GM13976 (cell line): ENCODE data around the gene CTNNA2.

ENCODE experiments used
- DNase-seq: peaks from one replicate; pipeline ENCODE4 v3.0.0; 2012; ENCODE audit warnings: low spot score
- in situ Hi-C: fragments of 300-500 bp; cut with MboI; formaldehyde crosslinking; loops from one replicate; pipeline ENCODE4 v1.12.0; 2022; ENCODE audit warnings: low sequenced_read_pairs, mixed read lengths, inconsistent platforms; ENCODE audit not compliant: unreplicated experiment
- TF ChIP-seq, protein P1 (sequence below): IDR thresholded peaks from 2 replicates; pipeline ENCODE4 v1.5.1; 2012; ENCODE audit warnings: borderline replicate concordance, mild to moderate bottlenecking; ENCODE audit not compliant: insufficient read depth; ENCODE audit errors: extremely low read depth, missing control alignments, control extremely low read depth

CTNNA2 gene

DNA sequence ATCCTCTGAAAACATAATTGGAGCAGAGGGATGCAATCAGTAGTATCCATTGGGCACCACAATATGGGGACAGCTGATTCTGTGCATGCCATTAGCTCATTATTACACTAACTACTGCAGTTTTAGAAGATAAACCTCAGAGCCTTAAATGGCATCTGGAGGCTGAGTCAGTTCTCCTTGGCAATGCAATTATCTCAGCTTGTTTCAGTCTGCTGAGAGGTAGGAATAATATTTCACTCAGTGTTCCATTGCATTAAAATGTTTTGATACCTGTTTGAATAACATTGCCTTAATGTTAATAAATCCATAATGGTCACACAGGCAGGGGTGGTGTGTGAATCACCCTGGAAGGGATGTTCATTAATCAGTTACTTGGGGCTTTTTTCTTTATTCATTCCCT lies 482.1 kb downstream of the CTNNA2 start:
- in situ Hi-C loops: no loop called here
- no peak for DNase-seq
- TF ChIP-seq, protein P1, sequence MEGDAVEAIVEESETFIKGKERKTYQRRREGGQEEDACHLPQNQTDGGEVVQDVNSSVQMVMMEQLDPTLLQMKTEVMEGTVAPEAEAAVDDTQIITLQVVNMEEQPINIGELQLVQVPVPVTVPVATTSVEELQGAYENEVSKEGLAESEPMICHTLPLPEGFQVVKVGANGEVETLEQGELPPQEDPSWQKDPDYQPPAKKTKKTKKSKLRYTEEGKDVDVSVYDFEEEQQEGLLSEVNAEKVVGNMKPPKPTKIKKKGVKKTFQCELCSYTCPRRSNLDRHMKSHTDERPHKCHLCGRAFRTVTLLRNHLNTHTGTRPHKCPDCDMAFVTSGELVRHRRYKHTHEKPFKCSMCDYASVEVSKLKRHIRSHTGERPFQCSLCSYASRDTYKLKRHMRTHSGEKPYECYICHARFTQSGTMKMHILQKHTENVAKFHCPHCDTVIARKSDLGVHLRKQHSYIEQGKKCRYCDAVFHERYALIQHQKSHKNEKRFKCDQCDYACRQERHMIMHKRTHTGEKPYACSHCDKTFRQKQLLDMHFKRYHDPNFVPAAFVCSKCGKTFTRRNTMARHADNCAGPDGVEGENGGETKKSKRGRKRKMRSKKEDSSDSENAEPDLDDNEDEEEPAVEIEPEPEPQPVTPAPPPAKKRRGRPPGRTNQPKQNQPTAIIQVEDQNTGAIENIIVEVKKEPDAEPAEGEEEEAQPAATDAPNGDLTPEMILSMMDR: no peak

DNA sequence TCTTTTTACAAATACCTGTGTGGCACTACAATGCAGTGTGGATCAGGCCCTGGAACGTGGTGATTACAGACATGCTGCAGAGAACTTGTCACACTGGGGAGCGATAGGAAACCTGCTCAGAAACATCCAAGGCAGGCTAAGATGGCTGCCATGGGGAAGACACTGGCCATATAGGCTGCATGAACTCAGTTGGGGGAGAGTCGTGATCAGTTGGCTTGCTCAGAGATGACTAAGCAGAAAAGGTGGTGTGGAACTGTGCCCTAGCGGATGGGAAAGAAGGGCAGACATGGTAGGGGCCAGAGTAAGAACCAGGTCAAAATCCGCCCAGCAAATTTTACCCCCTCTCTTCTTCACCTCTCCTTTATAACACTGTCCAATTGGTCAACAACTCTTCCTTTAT lies 483.9 kb downstream of the CTNNA2 start:
- in situ Hi-C loops: no loop called here
- DNase-seq: no peak
- TF ChIP-seq, protein P1: no peak

DNA sequence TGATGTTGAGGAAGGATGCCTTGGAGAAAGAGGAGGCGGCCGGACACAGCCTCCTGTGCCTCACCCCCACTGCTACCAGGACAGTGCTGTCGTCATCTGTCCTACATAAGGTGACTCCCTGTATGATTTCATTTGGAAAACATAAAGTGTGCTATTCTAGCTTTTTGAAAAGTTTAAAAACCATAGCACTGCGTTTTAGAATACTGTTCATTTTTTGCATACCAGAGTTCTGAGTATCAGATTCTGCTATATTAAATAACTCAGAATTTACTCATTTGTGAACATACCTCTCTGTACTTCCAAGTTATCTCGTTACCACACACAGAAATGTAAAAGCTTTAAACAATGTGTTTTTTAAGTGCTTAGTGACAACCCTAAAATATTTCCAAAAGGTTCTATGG lies 488.9 kb downstream of the CTNNA2 start:
- in situ Hi-C loops: no loop called here
- no peak for DNase-seq
- TF ChIP-seq, protein P1: no peak

DNA sequence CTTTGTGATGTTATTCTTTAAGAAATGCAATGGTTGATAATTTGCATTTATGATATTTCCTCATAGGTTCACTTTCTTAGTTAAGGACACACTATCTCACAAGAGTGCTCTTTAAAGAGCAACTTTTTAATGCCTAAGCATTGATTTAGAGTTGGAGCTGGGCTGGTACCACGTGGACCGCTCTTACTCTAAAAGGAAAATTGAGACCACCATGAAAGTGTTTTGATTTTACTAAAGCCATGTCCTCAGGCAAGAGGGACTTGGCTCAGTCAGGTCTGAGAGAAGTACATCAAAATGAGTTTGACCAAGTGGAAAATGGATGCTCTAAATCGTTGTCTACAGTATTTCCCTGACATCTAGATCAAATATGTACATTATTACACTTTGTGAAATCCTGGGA lies 489.3 kb downstream of the CTNNA2 start:
- TF ChIP-seq, protein P1: no peak
- no peak for DNase-seq
- in situ Hi-C loops: no loop called here

DNA sequence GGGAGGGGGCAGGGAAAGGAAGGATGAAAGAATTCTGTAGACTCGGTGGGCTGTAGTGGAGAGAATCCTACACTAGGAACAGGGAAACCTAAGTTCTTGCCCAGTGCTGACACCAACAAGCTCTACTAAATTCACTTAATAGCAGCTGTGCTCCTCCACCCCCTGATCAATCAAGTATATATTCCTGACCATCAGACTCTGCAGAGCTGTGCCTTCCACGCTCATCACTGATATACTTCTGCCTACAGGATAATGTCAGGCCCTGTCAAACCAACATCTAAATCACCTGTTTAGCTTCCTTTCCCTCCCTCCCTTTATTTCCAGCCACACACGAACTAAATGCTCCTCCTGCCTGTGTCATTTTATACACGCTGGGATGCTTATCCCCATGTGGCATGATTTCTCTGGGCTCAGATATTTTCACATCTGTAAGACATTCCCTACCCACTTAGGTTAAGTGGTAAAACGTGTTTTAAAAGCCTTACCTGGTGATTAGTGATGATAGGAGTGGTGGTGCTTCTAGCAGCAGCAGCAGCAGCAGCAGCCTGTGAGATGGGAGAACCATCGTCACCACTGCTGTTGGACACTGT lies 489.8 kb downstream of the CTNNA2 start:
- no peak for DNase-seq
- in situ Hi-C loops: no loop called here
- TF ChIP-seq, protein P1: no peak

DNA sequence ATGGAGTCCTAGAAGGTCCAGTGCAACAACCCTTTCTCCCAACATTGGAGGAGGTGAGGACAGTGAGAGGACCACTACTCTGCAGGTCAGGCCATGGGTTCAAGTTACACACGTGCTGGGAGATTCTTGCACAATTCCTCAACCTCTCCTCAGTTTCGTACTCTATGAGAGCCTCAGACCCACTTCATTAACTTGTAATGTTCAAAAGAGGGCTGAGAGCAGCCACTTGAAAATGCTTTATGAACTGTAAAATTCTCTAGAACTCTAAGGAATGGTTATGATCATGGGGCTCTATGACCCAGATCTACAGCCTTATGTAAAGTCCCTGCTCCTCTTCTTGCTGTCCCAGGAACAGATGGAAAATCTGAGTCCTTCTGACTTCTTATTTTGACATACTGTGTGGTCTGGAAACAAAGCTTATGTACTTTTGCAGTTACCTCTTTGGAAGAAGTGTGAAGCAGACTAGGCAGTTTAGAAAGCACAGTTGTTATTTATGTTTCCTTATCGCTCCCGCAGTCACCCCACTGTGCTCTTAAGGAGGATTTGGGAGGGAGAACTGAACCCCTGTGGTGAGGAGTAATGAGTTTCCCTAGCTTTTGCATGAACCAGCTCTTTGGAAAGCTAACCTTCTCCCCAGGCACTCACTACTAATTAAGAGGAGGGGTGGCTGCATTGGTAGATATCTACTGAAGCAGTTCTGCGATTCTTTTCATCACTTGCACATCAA lies 495.1 kb downstream of the CTNNA2 start:
- no peak for DNase-seq
- TF ChIP-seq, protein P1: no peak
- in situ Hi-C loops: no loop called here
